ENCODE measurements around the gene CORO2A.
"Not testable (repeated sequence)": the region's sequence is repeated elsewhere in the genome, so short reads cannot be mapped to it uniquely, and the experiment has no call there.

The CORO2A gene

GRCh38 chr9:98191671-98192502, 550 bp downstream of the CORO2A start:
- DNase-seq (ENCODE audit: extremely low read depth in 1 of 2, low read depth in 1 of 2), result peak in 1 of 2 donors; percentile 11

DNA sequence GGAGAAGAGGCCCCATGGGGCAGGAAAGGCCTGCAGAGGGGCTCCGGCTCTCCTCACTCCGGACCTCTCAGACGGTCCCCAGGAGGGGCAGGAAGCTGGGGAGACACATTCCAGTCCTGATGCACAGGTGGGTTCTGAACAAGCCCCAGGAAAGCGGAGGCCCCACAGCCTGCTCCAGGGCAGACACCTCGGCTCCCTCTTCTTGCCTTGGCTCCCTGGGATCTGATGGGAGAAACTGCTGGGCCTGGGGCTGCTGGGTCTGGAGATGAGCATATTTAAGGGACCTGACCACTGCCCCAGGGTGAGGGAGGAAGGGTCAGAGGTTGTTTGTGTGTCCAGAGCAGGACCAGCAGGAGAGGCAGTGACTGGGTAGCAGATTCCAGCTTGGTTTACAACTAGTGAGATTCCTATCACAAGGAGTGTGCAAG, 1.2 kb downstream of the CORO2A start:
- no peak for DNase-seq (ENCODE audit: extremely low read depth in 1 of 2, low read depth in 1 of 2)

- DNase-seq (ENCODE audit: extremely low read depth in 1 of 2, low read depth in 1 of 2), result no peak
Observed at GRCh38 chr9:98190757-98191105, 1.7 kb downstream of the CORO2A start.

DNA sequence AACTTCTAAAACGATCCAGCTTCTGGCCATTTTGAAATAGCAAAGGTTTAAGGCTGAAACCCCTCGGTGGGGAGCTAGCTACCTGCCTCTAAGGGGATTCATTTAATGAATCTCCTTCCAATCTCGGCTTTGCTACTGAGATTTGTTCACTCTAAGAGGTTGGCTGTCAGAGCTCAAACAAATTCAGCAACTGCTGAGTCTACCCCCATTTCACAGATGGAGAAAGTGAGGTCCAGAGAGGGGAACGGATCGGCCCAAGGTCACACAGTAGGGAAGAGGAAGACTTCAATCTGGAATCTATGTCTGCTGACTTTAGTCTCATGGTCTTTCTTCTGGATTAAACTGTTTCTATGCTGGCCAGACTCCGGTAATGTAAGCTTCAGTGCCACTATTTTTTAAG, 3.0 kb downstream of the CORO2A start:
- no peak for DNase-seq (ENCODE audit: extremely low read depth in 1 of 2, low read depth in 1 of 2)

- no peak for DNase-seq (ENCODE audit: extremely low read depth in 1 of 2, low read depth in 1 of 2)
Observed at GRCh38 chr9:98187926-98188325, 4.5 kb downstream of the CORO2A start.

GRCh38 chr9:98186236-98186635, 6.2 kb downstream of the CORO2A start:
- no peak for DNase-seq (ENCODE audit: extremely low read depth in 1 of 2, low read depth in 1 of 2)

DNA sequence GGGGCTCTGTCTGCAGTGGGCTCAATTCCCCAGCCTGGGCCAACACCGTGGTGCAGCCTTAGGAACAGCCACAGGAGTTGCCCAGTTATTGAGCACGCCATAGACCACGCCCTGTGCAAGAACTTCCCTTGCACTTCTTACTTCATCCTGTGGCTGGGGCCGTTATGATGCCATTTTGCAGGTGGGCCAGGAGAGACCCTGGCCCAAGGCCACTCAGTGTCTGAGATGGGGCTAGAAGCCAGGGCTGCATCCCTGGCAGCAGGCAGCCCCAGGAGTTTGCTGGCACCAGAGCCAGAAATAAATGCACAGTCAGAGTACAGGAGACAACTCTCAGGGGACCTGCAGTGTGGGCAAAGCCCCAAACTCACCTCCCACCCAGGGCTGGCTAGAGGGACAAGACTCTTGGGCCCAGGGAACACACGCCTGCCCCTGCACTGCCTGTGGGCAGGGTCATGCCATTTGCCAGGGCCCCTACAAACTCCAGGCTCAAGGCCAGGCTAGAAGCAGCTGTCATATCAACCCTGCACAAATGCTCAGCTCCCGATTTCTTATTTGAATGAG, 6.7 kb downstream of the CORO2A start:
- DNase-seq (ENCODE audit: extremely low read depth in 1 of 2, low read depth in 1 of 2), result no peak

DNA sequence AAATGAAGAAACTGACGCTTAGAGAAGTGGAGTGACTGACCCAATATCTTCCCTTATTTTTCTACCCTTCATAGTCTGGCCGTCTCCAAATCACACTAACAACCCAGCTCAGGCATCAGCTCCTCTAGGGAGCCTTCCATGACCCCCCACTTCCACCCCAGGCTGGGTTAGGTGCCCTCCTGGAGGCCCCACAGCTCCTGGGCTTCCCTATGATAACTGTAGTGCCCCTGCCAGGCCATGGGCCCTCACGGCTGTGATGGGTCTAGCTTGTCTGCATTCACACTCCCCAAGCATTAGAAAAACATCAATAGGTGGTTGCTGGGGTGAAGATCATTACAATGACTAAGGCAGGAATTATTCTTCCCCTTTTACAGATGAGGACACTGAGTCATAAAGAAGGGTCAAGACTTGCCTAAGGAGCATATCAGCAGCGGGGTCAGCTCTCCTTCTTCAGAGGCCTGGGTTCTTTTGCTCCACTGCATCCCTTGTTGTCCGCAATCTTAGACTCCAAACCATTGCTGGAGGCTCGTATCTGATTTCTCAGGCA, 7.3 kb downstream of the CORO2A start:
- no peak for DNase-seq (ENCODE audit: extremely low read depth in 1 of 2, low read depth in 1 of 2)

GRCh38 chr9:98184326-98184725, 8.1 kb downstream of the CORO2A start:
- no peak for DNase-seq (ENCODE audit: extremely low read depth in 1 of 2, low read depth in 1 of 2)

- no peak for DNase-seq (ENCODE audit: extremely low read depth in 1 of 2, low read depth in 1 of 2)
Observed at GRCh38 chr9:98182889-98183599, 9.4 kb downstream of the CORO2A start.

DNA sequence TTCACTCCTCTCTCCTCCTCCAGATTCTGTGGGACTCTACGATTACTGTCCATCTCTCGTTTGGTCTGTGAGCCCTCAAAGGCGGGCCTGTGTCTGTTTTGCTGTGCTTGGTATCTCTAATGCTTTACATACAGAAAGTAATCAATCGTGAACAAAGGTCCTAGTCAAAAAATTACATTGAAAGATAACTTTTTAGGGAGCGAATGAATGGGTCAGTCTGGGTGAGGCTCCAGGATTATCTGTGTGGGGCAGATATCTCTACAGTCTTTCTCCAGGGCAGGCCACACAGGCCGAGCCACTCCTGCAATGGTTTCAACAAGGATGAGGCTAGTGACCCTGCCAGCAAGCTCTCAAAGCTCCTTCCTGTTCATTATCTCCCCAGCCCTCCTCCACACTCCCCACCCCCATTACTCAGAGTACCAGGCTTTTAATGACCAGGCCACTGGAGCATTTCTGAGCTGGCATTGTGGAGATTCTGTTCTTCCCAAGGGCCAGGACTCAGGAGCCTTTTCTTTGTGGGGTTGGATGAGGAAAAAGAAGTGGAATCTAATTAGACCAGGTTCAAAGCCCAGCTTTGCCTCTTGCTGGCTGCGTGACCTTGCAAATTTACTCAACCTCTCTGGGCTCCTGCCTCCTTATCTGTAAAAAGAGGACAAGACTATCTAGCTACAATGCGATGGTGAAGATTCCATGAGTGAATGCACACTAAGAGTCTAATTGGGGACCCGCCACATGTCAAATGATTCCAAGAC, 10.2 kb downstream of the CORO2A start:
- no peak for DNase-seq (ENCODE audit: extremely low read depth in 1 of 2, low read depth in 1 of 2)

- no peak for DNase-seq (ENCODE audit: extremely low read depth in 1 of 2, low read depth in 1 of 2)
Observed at GRCh38 chr9:98181746-98182068, 10.7 kb downstream of the CORO2A start.

DNA sequence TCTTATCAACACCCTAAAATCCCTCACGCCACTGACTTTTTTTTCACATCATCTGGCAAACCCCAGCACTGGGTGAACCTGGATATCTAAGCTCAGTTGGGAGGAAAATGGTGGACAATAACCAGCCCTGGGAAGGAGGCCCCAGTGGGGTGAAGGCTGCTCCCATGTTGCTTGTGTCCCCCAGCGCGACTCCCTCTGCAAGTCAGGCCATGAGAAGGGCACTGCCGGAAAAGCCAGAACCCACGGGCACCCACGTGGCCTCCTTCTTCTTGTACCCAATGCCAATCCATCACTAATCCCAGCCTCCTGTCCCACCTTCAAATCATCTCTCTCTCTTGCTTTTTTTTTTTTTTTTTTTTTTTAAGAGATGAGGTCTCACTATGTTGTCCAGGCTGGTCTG, 11.4 kb downstream of the CORO2A start:
- DNase-seq (ENCODE audit: extremely low read depth in 1 of 2, low read depth in 1 of 2), result no peak

- DNase-seq (ENCODE audit: extremely low read depth in 1 of 2, low read depth in 1 of 2), result no peak
Observed at GRCh38 chr9:98178874-98179850, 13.3 kb downstream of the CORO2A start.

- DNase-seq (ENCODE audit: extremely low read depth in 1 of 2, low read depth in 1 of 2), result no peak
Observed at GRCh38 chr9:98176391-98177259, 15.8 kb downstream of the CORO2A start.

- DNase-seq (ENCODE audit: extremely low read depth in 1 of 2, low read depth in 1 of 2), result no peak
Observed at GRCh38 chr9:98175762-98176161, 16.7 kb downstream of the CORO2A start.

- no peak for DNase-seq (ENCODE audit: extremely low read depth in 1 of 2, low read depth in 1 of 2)
Observed at GRCh38 chr9:98175028-98175569, 17.3 kb downstream of the CORO2A start.

DNA sequence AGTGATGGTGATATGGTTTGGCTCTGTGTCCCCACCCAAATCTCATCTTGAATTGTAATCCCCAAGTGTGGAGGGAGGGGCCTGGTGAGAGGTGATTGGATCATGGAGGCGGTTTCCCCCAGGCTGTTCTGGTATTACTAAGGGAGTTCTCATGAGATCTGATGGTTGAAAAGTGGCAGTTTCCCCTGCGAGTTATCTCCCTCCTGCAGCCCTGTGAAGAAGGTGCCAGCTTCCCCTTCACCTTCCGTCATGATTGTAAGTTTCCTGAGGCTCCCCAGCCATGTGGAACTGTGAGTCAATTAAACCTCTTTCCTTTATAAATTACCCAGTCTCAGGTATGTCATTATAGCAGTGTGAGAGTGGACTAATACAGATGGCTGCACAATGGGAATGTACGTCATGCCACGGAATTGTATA, 17.9 kb downstream of the CORO2A start:
- DNase-seq (ENCODE audit: extremely low read depth in 1 of 2, low read depth in 1 of 2), result not testable (repeated sequence)

GRCh38 chr9:98173181-98173580, 19.3 kb downstream of the CORO2A start:
- no peak for DNase-seq (ENCODE audit: extremely low read depth in 1 of 2, low read depth in 1 of 2)
